Measurements from ENCODE around the gene SMIM36.
"Not testable (repeated sequence)": the region's sequence is repeated elsewhere in the genome, so short reads cannot be mapped to it uniquely, and the experiment has no call there.

SMIM36 gene

GRCh38 chr17:55490376-55490775, 20.9 kb downstream of the SMIM36 start:
- Histone ChIP-seq H2AFZ (ENCODE audit: low read depth, low read length) (no peak overlapping the region), H3K4me3 (ENCODE audit: low read length) (no peak overlapping the region), H3K4me1 (ENCODE audit: insufficient read depth, low read length) (no peaks in the 10 kb centered on the region), H3K36me3 (ENCODE audit: insufficient read depth, low read length) (no peaks in the 10 kb centered on the region), H3K27me3 (ENCODE audit: insufficient read depth, low read length) (peaks cover 5% of the 10 kb centered on the region), H3K9me3 (ENCODE audit: low read length) (no peaks in the 10 kb centered on the region)

GRCh38 chr17:55487695-55488432, 23.4 kb downstream of the SMIM36 start:
- Histone ChIP-seq H2AFZ (ENCODE audit: low read depth, low read length) (no peak overlapping the region), H3K9me3 (ENCODE audit: low read length) (no peaks in the 10 kb centered on the region), H3K4me1 (ENCODE audit: insufficient read depth, low read length) (no peaks in the 10 kb centered on the region), H3K4me3 (ENCODE audit: low read length) (no peak overlapping the region), H3K36me3 (ENCODE audit: insufficient read depth, low read length) (no peaks in the 10 kb centered on the region), H3K27me3 (ENCODE audit: insufficient read depth, low read length) (no peaks in the 10 kb centered on the region)

GRCh38 chr17:55484575-55484974, 26.7 kb downstream of the SMIM36 start:
- no peaks in the 10 kb centered on the region for H3K27me3 ChIP-seq (ENCODE audit: insufficient read depth, low read length)
- no peak overlapping the region for H3K4me3 ChIP-seq (ENCODE audit: low read length)
- H2AFZ ChIP-seq (ENCODE audit: low read depth, low read length) = no peak overlapping the region
- no peaks in the 10 kb centered on the region for H3K4me1 ChIP-seq (ENCODE audit: insufficient read depth, low read length)
- H3K36me3 ChIP-seq (ENCODE audit: insufficient read depth, low read length) = no peaks in the 10 kb centered on the region
- H3K9me3 ChIP-seq (ENCODE audit: low read length) = no peaks in the 10 kb centered on the region

GRCh38 chr17:55482591-55483389, 28.5 kb downstream of the SMIM36 start:
- Histone ChIP-seq H3K4me3 (ENCODE audit: low read length) (no peak overlapping the region), H3K4me1 (ENCODE audit: insufficient read depth, low read length) (no peaks in the 10 kb centered on the region), H3K27me3 (ENCODE audit: insufficient read depth, low read length) (no peaks in the 10 kb centered on the region), H2AFZ (ENCODE audit: low read depth, low read length) (no peak overlapping the region), H3K36me3 (ENCODE audit: insufficient read depth, low read length) (no peaks in the 10 kb centered on the region), H3K9me3 (ENCODE audit: low read length) (no peaks in the 10 kb centered on the region)

GRCh38 chr17:55480631-55481315, 30.5 kb downstream of the SMIM36 start:
- H3K9me3 ChIP-seq (ENCODE audit: low read length) = no peaks in the 10 kb centered on the region

GRCh38 chr17:55479903-55480302, 31.3 kb downstream of the SMIM36 start:
- H3K4me3 ChIP-seq (ENCODE audit: low read length) = no peak overlapping the region
- H2AFZ ChIP-seq (ENCODE audit: low read depth, low read length) = no peak overlapping the region
- no peaks in the 10 kb centered on the region for H3K36me3 ChIP-seq (ENCODE audit: insufficient read depth, low read length)
- H3K27me3 ChIP-seq (ENCODE audit: insufficient read depth, low read length) = no peaks in the 10 kb centered on the region
- H3K4me1 ChIP-seq (ENCODE audit: insufficient read depth, low read length) = no peaks in the 10 kb centered on the region
- H3K9me3 ChIP-seq (ENCODE audit: low read length) = no peaks in the 10 kb centered on the region

More at GRCh38 chr17:55480631-55481315, 30.5 kb downstream of the SMIM36 start:
- no peak overlapping the region for H2AFZ ChIP-seq (ENCODE audit: low read depth, low read length)
- no peaks in the 10 kb centered on the region for H3K4me1 ChIP-seq (ENCODE audit: insufficient read depth, low read length)
- H3K4me3 ChIP-seq (ENCODE audit: low read length) = no peak overlapping the region
- no peaks in the 10 kb centered on the region for H3K36me3 ChIP-seq (ENCODE audit: insufficient read depth, low read length)
- H3K27me3 ChIP-seq (ENCODE audit: insufficient read depth, low read length) = no peaks in the 10 kb centered on the region

GRCh38 chr17:55478971-55479370, 32.3 kb downstream of the SMIM36 start:
- H2AFZ ChIP-seq (ENCODE audit: low read depth, low read length) = no peak overlapping the region
- H3K27me3 ChIP-seq (ENCODE audit: insufficient read depth, low read length) = no peaks in the 10 kb centered on the region
- no peaks in the 10 kb centered on the region for H3K4me1 ChIP-seq (ENCODE audit: insufficient read depth, low read length)
- H3K4me3 ChIP-seq (ENCODE audit: low read length) = no peak overlapping the region
- H3K9me3 ChIP-seq (ENCODE audit: low read length) = no peaks in the 10 kb centered on the region
- H3K36me3 ChIP-seq (ENCODE audit: insufficient read depth, low read length) = no peaks in the 10 kb centered on the region

- Histone ChIP-seq H3K4me1 (ENCODE audit: insufficient read depth, low read length) (no peaks in the 10 kb centered on the region), H3K36me3 (ENCODE audit: insufficient read depth, low read length) (no peaks in the 10 kb centered on the region), H3K27me3 (ENCODE audit: insufficient read depth, low read length) (no peaks in the 10 kb centered on the region), H3K4me3 (ENCODE audit: low read length) (no peak overlapping the region), H3K9me3 (ENCODE audit: low read length) (no peaks in the 10 kb centered on the region), H2AFZ (ENCODE audit: low read depth, low read length) (no peak overlapping the region)
These were observed 44.6 kb downstream of the SMIM36 start for GRCh38 chr17:55466671-55467070.

GRCh38 chr17:55465771-55466170, 45.5 kb downstream of the SMIM36 start:
- H2AFZ ChIP-seq (ENCODE audit: low read depth, low read length); H3K9me3 ChIP-seq (ENCODE audit: low read length); H3K4me1 ChIP-seq (ENCODE audit: insufficient read depth, low read length); H3K36me3 ChIP-seq (ENCODE audit: insufficient read depth, low read length); H3K27me3 ChIP-seq (ENCODE audit: insufficient read depth, low read length); H3K4me3 ChIP-seq (ENCODE audit: low read length): not testable (repeated sequence)

GRCh38 chr17:55463600-55463999, 47.7 kb downstream of the SMIM36 start:
- no peak overlapping the region for H2AFZ ChIP-seq (ENCODE audit: low read depth, low read length)
- H3K9me3 ChIP-seq (ENCODE audit: low read length) = no peaks in the 10 kb centered on the region
- no peaks in the 10 kb centered on the region for H3K27me3 ChIP-seq (ENCODE audit: insufficient read depth, low read length)

GRCh38 chr17:55462711-55463110, 48.5 kb downstream of the SMIM36 start:
- no peak overlapping the region for H2AFZ ChIP-seq (ENCODE audit: low read depth, low read length)
- no peaks in the 10 kb centered on the region for H3K36me3 ChIP-seq (ENCODE audit: insufficient read depth, low read length)
- H3K4me3 ChIP-seq (ENCODE audit: low read length) = no peak overlapping the region
- H3K27me3 ChIP-seq (ENCODE audit: insufficient read depth, low read length) = no peaks in the 10 kb centered on the region
- H3K9me3 ChIP-seq (ENCODE audit: low read length) = no peaks in the 10 kb centered on the region
- H3K4me1 ChIP-seq (ENCODE audit: insufficient read depth, low read length) = peaks cover 4% of the 10 kb centered on the region

More at GRCh38 chr17:55463600-55463999, 47.7 kb downstream of the SMIM36 start:
- Histone ChIP-seq H3K4me1 (ENCODE audit: insufficient read depth, low read length) (peaks cover 4% of the 10 kb centered on the region), H3K4me3 (ENCODE audit: low read length) (no peak overlapping the region), H3K36me3 (ENCODE audit: insufficient read depth, low read length) (no peaks in the 10 kb centered on the region)

- Histone ChIP-seq H3K4me1 (ENCODE audit: insufficient read depth, low read length) (peaks cover 4% of the 10 kb centered on the region), H2AFZ (ENCODE audit: low read depth, low read length) (no peak overlapping the region), H3K4me3 (ENCODE audit: low read length) (no peak overlapping the region)
These were observed 49.0 kb downstream of the SMIM36 start for GRCh38 chr17:55462234-55462633.

GRCh38 chr17:55458978-55459377, 52.3 kb downstream of the SMIM36 start:
- Histone ChIP-seq H3K4me1 (ENCODE audit: insufficient read depth, low read length) (peaks cover 4% of the 10 kb centered on the region), H2AFZ (ENCODE audit: low read depth, low read length) (no peak overlapping the region), H3K27me3 (ENCODE audit: insufficient read depth, low read length) (no peaks in the 10 kb centered on the region), H3K36me3 (ENCODE audit: insufficient read depth, low read length) (no peaks in the 10 kb centered on the region), H3K9me3 (ENCODE audit: low read length) (no peaks in the 10 kb centered on the region), H3K4me3 (ENCODE audit: low read length) (no peak overlapping the region)

More at GRCh38 chr17:55462234-55462633, 49.0 kb downstream of the SMIM36 start:
- Histone ChIP-seq H3K36me3 (ENCODE audit: insufficient read depth, low read length) (no peaks in the 10 kb centered on the region), H3K9me3 (ENCODE audit: low read length) (no peaks in the 10 kb centered on the region), H3K27me3 (ENCODE audit: insufficient read depth, low read length) (no peaks in the 10 kb centered on the region)

Data from neuron (in vitro differentiated cells).